Eye (tissue), 1 donor: ENCODE measurements around the gene GRWD1.

Experiments used
- DNase-seq: peaks from one replicate; pipeline ENCODE4 v3.0.0-alpha.2; 2015

The GRWD1 gene

GRCh38 chr19:48445606-48446481 lies at the start of gene GRWD1:
TSS of gene GRWD1 (plus strand) at chr19:48445983. CDS start at chr19:48446006, 23 bp downstream.
- peak; percentile 98 for DNase-seq

- peak; percentile 60 for DNase-seq
Measured at GRCh38 chr19:48396016-48396823, 49.6 kb upstream of the GRWD1 start.

- no peak for DNase-seq
Measured at GRCh38 chr19:48396824-48397176, 49.0 kb upstream of the GRWD1 start.

GRCh38 chr19:48397263-48398101 lies 48.3 kb upstream of the GRWD1 start:
- DNase-seq, result no peak

GRCh38 chr19:48398102-48398374 lies 47.7 kb upstream of the GRWD1 start:
- DNase-seq, result peak; percentile 55

- peak; percentile 87 for DNase-seq
Measured at GRCh38 chr19:48398375-48399235, 47.2 kb upstream of the GRWD1 start.

- peak; percentile 80 for DNase-seq
Measured at GRCh38 chr19:48400018-48400742, 45.6 kb upstream of the GRWD1 start.

- no peak for DNase-seq
Measured at GRCh38 chr19:48401287-48401686, 44.5 kb upstream of the GRWD1 start.

- DNase-seq, result peak; percentile 85
Measured at GRCh38 chr19:48403606-48404005, 42.2 kb upstream of the GRWD1 start.

- no peak for DNase-seq
Measured at GRCh38 chr19:48405010-48405659, 40.6 kb upstream of the GRWD1 start.

GRCh38 chr19:48405850-48406249 lies 39.9 kb upstream of the GRWD1 start:
- no peak for DNase-seq

GRCh38 chr19:48413879-48414587 lies 31.8 kb upstream of the GRWD1 start:
- DNase-seq, result peak; percentile 32

GRCh38 chr19:48415395-48415794 lies 30.4 kb upstream of the GRWD1 start:
- peak; percentile 71 for DNase-seq

- no peak for DNase-seq
Measured at GRCh38 chr19:48415806-48416221, 30.0 kb upstream of the GRWD1 start.

- DNase-seq, result peak; percentile 71
Measured at GRCh38 chr19:48417421-48417820, 28.4 kb upstream of the GRWD1 start.

- no peak for DNase-seq
Measured at GRCh38 chr19:48418317-48419064, 27.3 kb upstream of the GRWD1 start.

GRCh38 chr19:48419158-48419920 lies 26.4 kb upstream of the GRWD1 start:
- DNase-seq, result peak; percentile 86

GRCh38 chr19:48421548-48421947 lies 24.2 kb upstream of the GRWD1 start:
- DNase-seq, result no peak
